PFSK-1 (cell line): ENCODE results near the gene ERCC5.

Source experiments
- FOXP2 ChIP-seq: optimal IDR thresholded peaks from 2 replicates; pipeline ENCODE3; 2011; ENCODE audit warnings: borderline replicate concordance, control low read depth, inconsistent platforms; ENCODE audit not compliant: insufficient read depth; ENCODE audit errors: extremely low read length, extremely low read depth
- POLR2AphosphoS5 ChIP-seq: IDR thresholded peaks from 2 replicates; pipeline ENCODE4 v1.6.1; 2012; ENCODE audit warnings: low read depth, mild to moderate bottlenecking, control low read depth, low read length, moderate library complexity
- SIN3A ChIP-seq: IDR thresholded peaks from 2 replicates; pipeline ENCODE4 v1.6.1; 2012; ENCODE audit warnings: mild to moderate bottlenecking, low read length, moderate library complexity, borderline replicate concordance; ENCODE audit not compliant: insufficient read depth
- TAF1 ChIP-seq: IDR thresholded peaks from 2 replicates; pipeline ENCODE4 v1.6.1; 2012; ENCODE audit warnings: low read length, control low read depth, borderline replicate concordance; ENCODE audit not compliant: insufficient read depth
- TF ChIP-seq, protein P1 (sequence below), 2 experiments: IDR thresholded peaks; 2 replicates each; pipeline versions ENCODE4 v1.6.1 to v1.8.0; 2011 to 2012; ENCODE audit warnings: low read depth in 2 of 2, low read length in 2 of 2, control low read depth in 1 of 2, inconsistent platforms in 1 of 2, mild to moderate bottlenecking in 1 of 2, moderate library complexity in 1 of 2; ENCODE audit not compliant: insufficient read depth in 1 of 2

The ERCC5 gene

DNA sequence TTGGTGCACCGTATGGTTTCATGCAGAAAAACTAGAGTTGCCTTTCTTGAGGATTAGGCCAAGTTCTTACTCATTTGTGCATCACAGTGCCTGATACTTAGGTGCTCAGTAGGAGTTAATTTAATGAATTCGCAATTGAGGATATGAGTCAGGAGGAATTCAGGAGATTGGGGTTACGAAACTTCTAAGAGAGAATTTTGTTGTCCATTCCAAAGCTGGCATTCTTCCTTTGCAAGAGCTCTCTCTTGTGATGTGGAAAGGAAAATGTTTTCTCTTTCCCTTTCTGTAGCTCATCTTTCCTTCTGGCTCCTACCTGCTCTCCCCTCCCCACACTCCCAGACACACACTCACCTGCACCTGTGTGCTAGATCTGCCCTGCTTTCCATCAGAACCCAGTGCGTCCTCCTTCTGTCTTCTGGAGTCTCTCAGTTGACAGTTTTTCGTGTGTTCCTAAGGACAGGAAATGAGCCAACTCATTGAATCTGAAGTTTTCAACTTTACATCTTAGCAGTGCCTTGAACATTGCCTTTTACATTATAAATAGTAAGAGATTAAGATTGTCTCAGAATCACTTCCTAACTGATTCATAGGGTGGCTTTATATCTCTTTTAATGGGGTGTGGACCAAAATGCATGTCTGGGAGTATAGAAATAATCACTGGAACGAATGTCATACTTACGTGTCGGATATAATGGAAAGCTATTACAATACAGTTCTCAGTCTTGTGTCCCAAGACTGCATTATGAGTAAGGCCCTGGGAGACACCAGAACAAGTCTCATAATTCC lies 19.7 kb upstream of the ERCC5 start:
- TF ChIP-seq SIN3A (no peak), TAF1 (no peak), POLR2AphosphoS5 (no peak), FOXP2 (no peak)
- TF ChIP-seq, protein P1, sequence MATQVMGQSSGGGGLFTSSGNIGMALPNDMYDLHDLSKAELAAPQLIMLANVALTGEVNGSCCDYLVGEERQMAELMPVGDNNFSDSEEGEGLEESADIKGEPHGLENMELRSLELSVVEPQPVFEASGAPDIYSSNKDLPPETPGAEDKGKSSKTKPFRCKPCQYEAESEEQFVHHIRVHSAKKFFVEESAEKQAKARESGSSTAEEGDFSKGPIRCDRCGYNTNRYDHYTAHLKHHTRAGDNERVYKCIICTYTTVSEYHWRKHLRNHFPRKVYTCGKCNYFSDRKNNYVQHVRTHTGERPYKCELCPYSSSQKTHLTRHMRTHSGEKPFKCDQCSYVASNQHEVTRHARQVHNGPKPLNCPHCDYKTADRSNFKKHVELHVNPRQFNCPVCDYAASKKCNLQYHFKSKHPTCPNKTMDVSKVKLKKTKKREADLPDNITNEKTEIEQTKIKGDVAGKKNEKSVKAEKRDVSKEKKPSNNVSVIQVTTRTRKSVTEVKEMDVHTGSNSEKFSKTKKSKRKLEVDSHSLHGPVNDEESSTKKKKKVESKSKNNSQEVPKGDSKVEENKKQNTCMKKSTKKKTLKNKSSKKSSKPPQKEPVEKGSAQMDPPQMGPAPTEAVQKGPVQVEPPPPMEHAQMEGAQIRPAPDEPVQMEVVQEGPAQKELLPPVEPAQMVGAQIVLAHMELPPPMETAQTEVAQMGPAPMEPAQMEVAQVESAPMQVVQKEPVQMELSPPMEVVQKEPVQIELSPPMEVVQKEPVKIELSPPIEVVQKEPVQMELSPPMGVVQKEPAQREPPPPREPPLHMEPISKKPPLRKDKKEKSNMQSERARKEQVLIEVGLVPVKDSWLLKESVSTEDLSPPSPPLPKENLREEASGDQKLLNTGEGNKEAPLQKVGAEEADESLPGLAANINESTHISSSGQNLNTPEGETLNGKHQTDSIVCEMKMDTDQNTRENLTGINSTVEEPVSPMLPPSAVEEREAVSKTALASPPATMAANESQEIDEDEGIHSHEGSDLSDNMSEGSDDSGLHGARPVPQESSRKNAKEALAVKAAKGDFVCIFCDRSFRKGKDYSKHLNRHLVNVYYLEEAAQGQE (IDR thresholded peaks at IDR 0.05; ENCODE audit: insufficient read depth in 1 of 2, low read depth in 2 of 2, low read length in 2 of 2): no peak

DNA sequence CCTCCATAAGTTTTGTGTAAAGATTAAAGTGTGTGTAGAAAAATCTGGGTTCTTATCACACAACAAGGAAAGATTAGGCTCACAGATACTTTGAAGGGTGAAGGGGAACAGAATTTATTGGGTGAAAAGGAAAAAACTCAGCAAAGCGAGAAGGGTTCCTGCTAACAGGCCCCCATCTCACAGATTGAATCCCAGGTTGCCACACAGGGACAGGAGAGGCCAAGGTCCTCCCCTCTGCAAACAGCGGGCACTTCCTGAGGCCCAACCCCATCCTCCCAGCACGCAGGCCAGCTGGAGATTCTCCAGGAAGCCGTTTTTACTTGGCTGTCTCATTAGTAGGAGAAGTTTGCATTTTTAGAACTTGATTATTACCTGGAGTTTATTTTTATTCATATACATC lies 15.2 kb upstream of the ERCC5 start:
- TF ChIP-seq POLR2AphosphoS5 (no peak), SIN3A (no peak), TAF1 (no peak), FOXP2 (no peak)
- TF ChIP-seq, protein P1 (IDR thresholded peaks at IDR 0.05; ENCODE audit: insufficient read depth in 1 of 2, low read depth in 2 of 2, low read length in 2 of 2): no peak

DNA sequence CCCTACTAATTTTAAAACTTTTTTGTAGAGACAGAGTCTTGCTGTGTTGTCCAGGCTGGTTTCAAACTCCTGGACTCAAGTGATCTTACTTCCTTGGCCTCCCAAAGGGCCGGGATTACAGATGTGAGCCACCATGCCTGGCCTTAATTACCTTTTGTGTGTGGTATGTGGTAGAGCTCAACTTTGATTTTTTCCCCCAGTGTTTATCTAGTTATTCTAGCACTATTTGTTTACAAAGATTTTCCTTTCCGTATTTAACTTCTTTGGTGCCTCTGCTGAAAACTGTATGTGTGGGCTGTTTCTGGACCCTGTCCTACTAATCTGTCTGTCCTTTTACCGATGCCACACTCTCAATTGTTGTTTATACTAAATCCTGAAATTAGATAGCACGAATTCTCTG lies 9.4 kb upstream of the ERCC5 start:
- TF ChIP-seq, protein P1 (IDR thresholded peaks at IDR 0.05; ENCODE audit: insufficient read depth in 1 of 2, low read depth in 2 of 2, low read length in 2 of 2): no peak
- no peak for TF ChIP-seq POLR2AphosphoS5
- no peak for TF ChIP-seq TAF1
- no peak for TF ChIP-seq SIN3A
- no peak for TF ChIP-seq FOXP2

DNA sequence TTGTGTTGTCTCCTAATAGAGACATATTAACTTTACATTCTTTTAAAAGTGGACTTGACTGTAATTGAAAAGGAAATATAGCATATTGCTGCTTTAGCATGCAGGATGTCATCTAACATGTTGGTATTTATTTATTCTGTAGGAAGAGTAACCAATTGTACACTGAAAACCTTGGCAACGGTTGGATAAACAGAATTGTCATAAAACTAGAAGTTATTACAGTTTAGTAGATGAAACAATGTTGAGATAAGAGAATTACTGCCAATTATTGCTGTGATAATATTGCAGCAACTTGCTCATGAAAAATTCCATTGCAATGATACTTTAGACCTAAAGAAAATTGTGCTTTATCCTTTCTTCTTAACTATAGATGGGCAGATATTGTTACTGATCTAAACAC lies 7.6 kb upstream of the ERCC5 start:
- TF ChIP-seq POLR2AphosphoS5 (no peak), FOXP2 (no peak), TAF1 (no peak), SIN3A (no peak)
- TF ChIP-seq, protein P1 (IDR thresholded peaks at IDR 0.05; ENCODE audit: insufficient read depth in 1 of 2, low read depth in 2 of 2, low read length in 2 of 2): no peak

DNA sequence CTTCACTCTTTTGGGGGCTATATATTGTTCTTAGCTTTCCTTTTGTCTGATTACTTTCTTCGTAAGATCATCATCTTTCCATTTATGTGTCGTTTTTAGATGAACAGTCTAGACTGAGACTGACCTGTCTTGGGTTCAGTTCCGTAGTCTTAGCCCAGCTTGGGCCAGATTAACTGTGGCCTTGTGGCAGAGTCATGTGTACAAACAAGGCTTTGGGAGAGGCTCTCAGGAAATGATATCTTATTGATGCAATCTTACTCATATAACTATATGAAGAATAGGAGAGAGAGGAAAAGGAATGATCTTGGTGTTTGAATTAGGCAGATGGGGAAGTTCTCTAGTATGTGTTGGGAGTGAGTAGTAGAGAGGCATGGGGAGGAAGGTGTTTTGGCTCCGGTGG lies 6.8 kb upstream of the ERCC5 start:
- no peak for TF ChIP-seq SIN3A
- TF ChIP-seq, protein P1 (IDR thresholded peaks at IDR 0.05; ENCODE audit: insufficient read depth in 1 of 2, low read depth in 2 of 2, low read length in 2 of 2): no peak
- TF ChIP-seq FOXP2: no peak
- no peak for TF ChIP-seq POLR2AphosphoS5
- TF ChIP-seq TAF1: no peak
